Stimulated activated CD8-positive, alpha-beta memory T cell treated with anti-CD3 and anti-CD28 coated beads, Interleukin-12 subunit alpha, Interleukin-12 subunit beta, amount 100 ng/mL, for 1 hour (primary cell): Measurements from ENCODE around the gene RANBP1.
"Not testable (repeated sequence)": the region's sequence is repeated elsewhere in the genome, so short reads cannot be mapped to it uniquely, and the experiment has no call there.

Experiments
- DNase-seq: peaks from one replicate; pipeline ENCODE4 v3.0.0-alpha.2; 2020; ENCODE audit warnings: low read depth

The RANBP1 gene

GRCh38 chr22:20154602-20155187, 38.8 kb downstream of the RANBP1 start:
- DNase-seq = no peak

GRCh38 chr22:20155330-20156041, 39.6 kb downstream of the RANBP1 start:
- no peak for DNase-seq

- no peak for DNase-seq
Observed at GRCh38 chr22:20156042-20156389, 40.1 kb downstream of the RANBP1 start.

- DNase-seq = peak; percentile 86
Observed at GRCh38 chr22:20156611-20157429, 40.9 kb downstream of the RANBP1 start.

GRCh38 chr22:20157430-20158183, 41.7 kb downstream of the RANBP1 start:
- DNase-seq = no peak

GRCh38 chr22:20158391-20159036, 42.6 kb downstream of the RANBP1 start:
- DNase-seq = no peak

- no peak for DNase-seq
Observed at GRCh38 chr22:20159076-20159475, 43.2 kb downstream of the RANBP1 start.

- not testable (repeated sequence) for DNase-seq
Observed at GRCh38 chr22:20159531-20159930, 43.6 kb downstream of the RANBP1 start.

- no peak for DNase-seq
Observed at GRCh38 chr22:20160041-20160440, 44.1 kb downstream of the RANBP1 start.

GRCh38 chr22:20164863-20165262, 49.0 kb downstream of the RANBP1 start:
- no peak for DNase-seq

- DNase-seq = no peak
Observed at GRCh38 chr22:20165421-20165820, 49.5 kb downstream of the RANBP1 start.

- no peak for DNase-seq
Observed at GRCh38 chr22:20165913-20166312, 50.0 kb downstream of the RANBP1 start.

- no peak for DNase-seq
Observed at GRCh38 chr22:20166703-20167102, 50.8 kb downstream of the RANBP1 start.

- no peak for DNase-seq
Observed at GRCh38 chr22:20167643-20168322, 51.9 kb downstream of the RANBP1 start.

- no peak for DNase-seq
Observed at GRCh38 chr22:20169253-20169822, 53.4 kb downstream of the RANBP1 start.

GRCh38 chr22:20170170-20170569, 54.3 kb downstream of the RANBP1 start:
- no peak for DNase-seq

GRCh38 chr22:20171288-20172140, 55.6 kb downstream of the RANBP1 start:
- no peak for DNase-seq

GRCh38 chr22:20172141-20172613, 56.3 kb downstream of the RANBP1 start:
- DNase-seq = no peak

GRCh38 chr22:20173246-20173645, 57.3 kb downstream of the RANBP1 start:
- DNase-seq = no peak

- no peak for DNase-seq
Observed at GRCh38 chr22:20173772-20174171, 57.9 kb downstream of the RANBP1 start.
